Gastroesophageal sphincter (tissue), 4 donors: Measurements from ENCODE around the gene COMMD6. TPM values are rescaled to one million over a fixed set of nuclear protein-coding genes. Genes with fewer than 3 reads are reported as not detected.

Experiments used
- ATAC-seq: fragments of 150-250 bp; one replicate; pipeline ENCODE4 v1.9.1; 2016; ENCODE audit warnings: mild to moderate bottlenecking, moderate library complexity
- H3K27ac ChIP-seq, 4 donors: fragments of 200-600 bp; sonication (generic) in 3 of 4; 1 replicate in 3 of 4; 2 replicates in 1 of 4; pipeline ENCODE4 v1.5.1; 2016 to 2019
- H3K27me3 ChIP-seq: fragments of 200-600 bp; sonication (generic); one replicate; pipeline ENCODE4 v1.5.1; 2019
- H3K36me3 ChIP-seq, 2 donors: fragments of 200-600 bp; sonication (generic); one replicate each; pipeline ENCODE4 v1.5.1; 2019; ENCODE audit warnings: control low read depth in 1 of 2
- H3K4me1 ChIP-seq, 3 donors: fragments of 200-600 bp; sonication (generic); 1 replicate in 2 of 3; 2 replicates in 1 of 3; pipeline ENCODE4 v1.5.1; 2016 to 2019; ENCODE audit warnings: control low read depth in 2 of 3
- H3K4me3 ChIP-seq, 2 donors: fragments of 200-600 bp; sonication (generic); one replicate each; pipeline ENCODE4 v1.5.1; 2019; ENCODE audit warnings: mild to moderate bottlenecking in 1 of 2, moderate library complexity in 1 of 2
- H3K9me3 ChIP-seq, 3 donors: fragments of 200-600 bp; sonication (generic); one replicate each; pipeline ENCODE4 v1.5.1; 2017 to 2019; ENCODE audit warnings: control low read depth in 2 of 3
- EP300 ChIP-seq: sonication (generic); formaldehyde crosslinking; IDR thresholded peaks from one replicate; pipeline ENCODE4 v1.6.1; 2017; ENCODE audit warnings: antibody characterized with exemption, mild to moderate bottlenecking
- POLR2A ChIP-seq, 2 donors: fragments of 450-650 bp; IDR thresholded peaks; one replicate each; pipeline ENCODE4 v1.6.1; 2017; ENCODE audit warnings: antibody characterized with exemption in 2 of 2, mild to moderate bottlenecking in 2 of 2, moderate library complexity in 1 of 2
- POLR2AphosphoS5 ChIP-seq: sonication (generic); formaldehyde crosslinking; IDR thresholded peaks from one replicate; pipeline ENCODE4 v1.6.1; 2017; ENCODE audit warnings: antibody characterized with exemption
- WGBS, 2 donors: methylation state at CpG; one replicate each; pipeline ENCODE4 v1.1.5; 2018; ENCODE audit warnings: low coverage in 1 of 2; 5-methylcytosine and 5-hydroxymethylcytosine counted together
- total RNA-seq, 4 donors: library from RNA; depleted of rRNA; stranded (reverse); fragments of >200 nt; gene quantifications; one replicate each; pipeline ENCODE4 v1.1.0, GENCODE V29; 2016
- TF ChIP-seq, protein P1 (sequence below), 4 experiments: fragments of 200-600 bp in 2 of 4; fragments of 450-650 bp in 2 of 4; sonication (generic) in 1 of 4; IDR thresholded peaks; one replicate each; pipeline ENCODE4 v1.5.1; 2017 to 2019; ENCODE audit warnings: antibody characterized with exemption in 4 of 4, mild to moderate bottlenecking in 2 of 4, moderate library complexity in 2 of 4

The COMMD6 gene
- total RNA-seq, 4 donors from 2014 or later = 61.3 to 138 (median 107) TPM

DNA sequence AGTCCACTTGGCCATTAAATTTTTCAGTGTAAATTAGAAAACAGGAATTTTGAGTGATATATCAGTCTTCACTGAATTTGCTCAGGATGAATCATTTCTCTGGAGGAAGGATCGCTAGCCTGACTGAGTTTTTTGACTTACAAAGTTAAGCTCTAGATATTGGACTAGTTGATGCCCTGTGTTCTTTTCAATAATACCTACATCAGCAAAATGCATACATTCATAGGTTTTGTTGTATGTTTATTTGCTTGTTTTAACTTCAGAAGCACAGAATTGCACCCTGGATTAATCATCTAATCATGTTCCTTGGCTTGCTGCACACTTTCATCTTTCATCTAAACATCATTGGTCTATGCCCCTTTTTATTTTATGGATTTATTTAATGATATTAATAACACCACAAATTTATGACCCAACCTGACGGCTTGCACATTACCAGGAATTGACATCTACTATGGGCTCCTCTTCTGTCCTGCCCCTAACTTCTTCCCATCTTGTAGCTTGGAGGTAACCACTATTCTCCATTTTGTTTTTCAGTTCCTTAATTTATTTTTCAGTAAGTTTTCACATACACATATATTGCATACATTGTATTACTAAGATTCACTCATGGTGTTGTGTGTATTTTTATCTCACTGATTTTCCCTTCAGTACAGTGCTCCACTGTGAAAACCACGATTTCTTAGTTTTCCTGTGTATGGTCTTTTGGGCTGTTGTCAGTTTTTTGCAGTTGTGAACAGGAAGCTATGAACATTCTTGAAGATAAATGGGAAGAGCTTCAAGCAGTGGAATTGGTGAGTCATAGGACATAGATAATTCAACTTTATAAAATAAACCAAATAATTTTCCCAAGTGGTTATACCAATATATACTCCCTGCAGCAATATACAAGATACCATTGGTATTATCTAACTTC, 23.3 kb downstream of the COMMD6 start:
- 76 to 82% methylated on average over 3 of the region's 3 CpGs for WGBS, 2 donors
- TF ChIP-seq, protein P1, sequence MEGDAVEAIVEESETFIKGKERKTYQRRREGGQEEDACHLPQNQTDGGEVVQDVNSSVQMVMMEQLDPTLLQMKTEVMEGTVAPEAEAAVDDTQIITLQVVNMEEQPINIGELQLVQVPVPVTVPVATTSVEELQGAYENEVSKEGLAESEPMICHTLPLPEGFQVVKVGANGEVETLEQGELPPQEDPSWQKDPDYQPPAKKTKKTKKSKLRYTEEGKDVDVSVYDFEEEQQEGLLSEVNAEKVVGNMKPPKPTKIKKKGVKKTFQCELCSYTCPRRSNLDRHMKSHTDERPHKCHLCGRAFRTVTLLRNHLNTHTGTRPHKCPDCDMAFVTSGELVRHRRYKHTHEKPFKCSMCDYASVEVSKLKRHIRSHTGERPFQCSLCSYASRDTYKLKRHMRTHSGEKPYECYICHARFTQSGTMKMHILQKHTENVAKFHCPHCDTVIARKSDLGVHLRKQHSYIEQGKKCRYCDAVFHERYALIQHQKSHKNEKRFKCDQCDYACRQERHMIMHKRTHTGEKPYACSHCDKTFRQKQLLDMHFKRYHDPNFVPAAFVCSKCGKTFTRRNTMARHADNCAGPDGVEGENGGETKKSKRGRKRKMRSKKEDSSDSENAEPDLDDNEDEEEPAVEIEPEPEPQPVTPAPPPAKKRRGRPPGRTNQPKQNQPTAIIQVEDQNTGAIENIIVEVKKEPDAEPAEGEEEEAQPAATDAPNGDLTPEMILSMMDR (IDR thresholded peaks at IDR 0.05) = no peak
- TF ChIP-seq EP300 = no peak
- TF ChIP-seq POLR2AphosphoS5 = no peak
- TF ChIP-seq POLR2A (IDR thresholded peaks at IDR 0.05) = no peak

DNA sequence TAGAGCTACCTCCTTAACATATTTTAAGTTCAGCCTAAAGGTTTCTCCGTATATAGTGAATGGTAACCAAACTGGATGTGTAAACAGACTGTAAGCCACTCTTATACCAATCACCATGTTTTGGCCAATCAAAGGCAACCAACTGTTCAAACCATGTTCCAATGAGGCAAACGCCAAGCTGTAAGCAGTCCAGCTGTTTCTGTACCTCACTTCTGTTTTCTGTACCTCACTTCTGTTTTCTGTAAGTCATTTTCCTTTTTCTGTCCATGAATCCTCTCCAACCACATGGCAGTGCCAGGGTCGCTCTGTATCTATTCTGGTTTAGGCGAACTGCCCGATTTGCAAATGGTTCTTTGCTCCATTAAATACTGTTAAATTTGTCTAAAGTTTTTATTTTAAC, 24.4 kb downstream of the COMMD6 start:
- WGBS, 2 donors = 85 to 91% methylated on average over 2 to 5 of the region's 5 CpGs
- no peaks in the 10 kb centered on the region for H3K36me3 ChIP-seq

More for the DNA sequence above, 23.3 kb downstream of the COMMD6 start:
- no peaks in the 10 kb centered on the region for H3K4me1 ChIP-seq
- H3K27ac ChIP-seq = no peak overlapping the region
- no peaks in the 10 kb centered on the region for H3K9me3 ChIP-seq
- no peak overlapping the region for H3K4me3 ChIP-seq
- H3K27me3 ChIP-seq = no peaks in the 10 kb centered on the region
- ATAC-seq = no peak
- H3K36me3 ChIP-seq = no peaks in the 10 kb centered on the region

GRCh38 chr13:75512253-75512652, 25.4 kb downstream of the COMMD6 start:
- TF ChIP-seq EP300 = no peak
- TF ChIP-seq POLR2AphosphoS5 = no peak
- TF ChIP-seq POLR2A (IDR thresholded peaks at IDR 0.05) = no peak
- TF ChIP-seq, protein P1 (IDR thresholded peaks at IDR 0.05) = no peak
- no peak for ATAC-seq
- Histone ChIP-seq H3K36me3 (no peaks in the 10 kb centered on the region), H3K27ac (no peak overlapping the region), H3K4me3 (no peak overlapping the region), H3K9me3 (no peaks in the 10 kb centered on the region), H3K27me3 (no peaks in the 10 kb centered on the region), H3K4me1 (no peaks in the 10 kb centered on the region)
- WGBS, 2 donors = 49 to 63% methylated on average over 2 to 3 of the region's 3 CpGs

More for the DNA sequence above, 24.4 kb downstream of the COMMD6 start:
- ATAC-seq = no peak
- Histone ChIP-seq H3K4me1 (no peaks in the 10 kb centered on the region), H3K27me3 (no peaks in the 10 kb centered on the region), H3K9me3 (no peaks in the 10 kb centered on the region), H3K27ac (no peak overlapping the region), H3K4me3 (no peak overlapping the region)
- TF ChIP-seq POLR2A (IDR thresholded peaks at IDR 0.05) (no peak), POLR2AphosphoS5 (no peak), EP300 (no peak)
- TF ChIP-seq, protein P1 (IDR thresholded peaks at IDR 0.05) = no peak

DNA sequence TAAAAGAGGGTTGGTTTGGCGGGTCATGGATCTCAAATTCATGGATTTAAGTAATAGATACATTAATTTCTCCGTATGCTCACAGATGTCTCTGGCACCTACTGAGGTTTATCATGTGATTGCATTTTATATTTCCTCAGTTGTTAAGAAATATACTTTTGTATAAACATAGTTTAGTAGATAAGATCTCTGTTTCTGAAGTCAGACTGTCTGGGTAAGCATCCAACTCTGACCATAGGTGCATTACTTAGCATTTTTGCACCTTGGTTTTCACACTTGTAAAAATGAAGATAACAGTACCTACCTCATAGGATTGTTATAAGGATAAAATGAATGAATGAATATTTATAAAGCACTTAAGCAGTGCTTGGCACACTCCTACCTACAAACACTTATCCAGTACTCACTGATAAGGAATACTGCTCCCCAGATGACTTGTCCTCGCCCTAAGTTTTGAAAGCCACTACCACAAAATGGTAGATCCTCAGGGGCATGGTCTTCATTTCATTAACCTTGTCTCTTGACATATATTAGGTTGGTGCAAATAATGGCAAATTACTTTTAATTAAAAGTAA, 26.5 kb downstream of the COMMD6 start:
- 90 to 92% methylated on average over 3 of the region's 3 CpGs for WGBS, 2 donors
- no peaks in the 10 kb centered on the region for H3K27me3 ChIP-seq
- H3K4me1 ChIP-seq = no peaks in the 10 kb centered on the region
- ATAC-seq = no peak
- H3K36me3 ChIP-seq = no peaks in the 10 kb centered on the region
- no peaks in the 10 kb centered on the region for H3K9me3 ChIP-seq
- no peak overlapping the region for H3K27ac ChIP-seq
- TF ChIP-seq POLR2AphosphoS5 (no peak), EP300 (no peak), POLR2A (IDR thresholded peaks at IDR 0.05) (no peak)
- TF ChIP-seq, protein P1 (IDR thresholded peaks at IDR 0.05) = no peak
- no peak overlapping the region for H3K4me3 ChIP-seq
